Measurements from ENCODE around the gene LENG9.
"Not testable (repeated sequence)": the region's sequence is repeated elsewhere in the genome, so short reads cannot be mapped to it uniquely, and the experiment has no call there.

The LENG9 gene

DNA sequence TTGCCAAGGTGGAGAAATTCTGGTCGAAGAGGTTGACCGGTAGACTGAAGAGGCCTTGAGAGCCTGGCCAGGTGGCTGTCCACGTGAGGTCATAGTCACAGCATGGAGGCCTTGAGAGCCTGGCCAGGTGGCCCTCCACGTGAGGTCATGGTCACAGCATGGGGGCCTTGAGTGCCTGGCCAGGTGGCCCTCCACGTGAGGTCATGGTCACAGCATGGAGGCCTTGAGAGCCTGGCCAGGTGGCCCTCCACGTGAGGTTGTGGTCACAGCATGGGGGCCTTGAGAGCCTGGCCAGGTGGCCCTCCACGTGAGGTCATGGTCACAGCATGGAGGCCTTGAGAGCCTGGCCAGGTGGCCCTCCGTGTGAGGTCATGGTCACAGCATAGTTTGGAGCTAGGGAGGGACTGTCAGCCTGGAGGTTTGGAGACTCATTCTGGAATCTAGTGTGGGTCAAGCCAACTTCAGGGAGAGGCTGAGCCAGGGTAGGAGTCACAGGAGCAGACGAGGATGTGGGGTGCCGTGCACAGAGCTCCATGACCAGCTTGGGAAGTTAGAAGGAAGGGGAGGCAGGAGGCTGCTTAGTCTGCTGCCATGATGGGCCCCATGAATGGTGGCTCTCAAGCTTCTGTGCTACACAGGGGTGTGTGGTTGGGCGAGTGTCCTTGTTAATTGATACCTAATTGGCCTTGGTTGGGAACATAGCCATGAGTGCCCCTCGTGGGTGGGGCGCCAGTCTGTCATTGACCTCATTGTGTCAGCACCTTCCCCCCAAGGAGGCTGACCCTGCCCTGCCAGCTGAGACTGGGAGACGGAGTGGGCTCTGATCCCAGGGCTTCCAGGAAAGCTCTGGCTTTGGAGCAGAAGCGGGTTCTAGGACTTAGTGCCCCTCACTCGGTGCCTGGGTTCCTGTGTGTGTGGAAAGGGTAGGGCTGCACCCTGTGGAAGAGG lies 4.0 kb downstream of the LENG9 start:
- DNase-seq (ENCODE audit: low spot score), result no peak

DNA sequence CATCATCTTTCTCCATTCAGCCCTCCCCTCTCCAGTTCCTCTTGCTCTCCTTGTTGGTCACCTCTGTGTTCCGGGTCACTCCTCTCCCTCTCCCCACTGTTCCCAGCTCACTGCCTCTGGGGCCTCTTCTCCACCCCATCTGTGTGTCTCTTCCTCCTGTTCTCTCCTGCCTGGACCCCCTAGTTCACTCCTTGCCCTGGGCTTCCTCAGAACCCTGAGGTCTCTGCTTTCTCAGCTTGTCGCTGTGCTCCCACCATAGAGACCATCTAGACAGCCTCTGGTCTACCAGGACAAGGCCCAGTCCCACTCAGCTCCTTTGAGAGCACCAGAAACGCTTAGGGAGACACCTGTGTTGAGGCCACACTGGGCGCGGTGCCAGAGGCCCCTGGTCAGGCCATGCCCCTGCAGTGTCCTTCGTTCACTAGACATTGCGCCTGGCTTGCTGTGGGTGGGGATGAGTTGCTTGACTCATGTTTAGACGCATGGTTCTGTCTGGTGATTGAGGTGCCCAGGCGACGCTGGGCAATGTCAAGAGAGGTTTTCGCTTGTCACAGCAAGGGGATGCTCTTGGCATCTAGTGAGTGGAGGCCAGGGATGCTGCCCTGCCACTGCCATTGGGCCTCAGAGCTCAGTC lies 4.8 kb downstream of the LENG9 start:
- DNase-seq (ENCODE audit: low spot score), result no peak

DNA sequence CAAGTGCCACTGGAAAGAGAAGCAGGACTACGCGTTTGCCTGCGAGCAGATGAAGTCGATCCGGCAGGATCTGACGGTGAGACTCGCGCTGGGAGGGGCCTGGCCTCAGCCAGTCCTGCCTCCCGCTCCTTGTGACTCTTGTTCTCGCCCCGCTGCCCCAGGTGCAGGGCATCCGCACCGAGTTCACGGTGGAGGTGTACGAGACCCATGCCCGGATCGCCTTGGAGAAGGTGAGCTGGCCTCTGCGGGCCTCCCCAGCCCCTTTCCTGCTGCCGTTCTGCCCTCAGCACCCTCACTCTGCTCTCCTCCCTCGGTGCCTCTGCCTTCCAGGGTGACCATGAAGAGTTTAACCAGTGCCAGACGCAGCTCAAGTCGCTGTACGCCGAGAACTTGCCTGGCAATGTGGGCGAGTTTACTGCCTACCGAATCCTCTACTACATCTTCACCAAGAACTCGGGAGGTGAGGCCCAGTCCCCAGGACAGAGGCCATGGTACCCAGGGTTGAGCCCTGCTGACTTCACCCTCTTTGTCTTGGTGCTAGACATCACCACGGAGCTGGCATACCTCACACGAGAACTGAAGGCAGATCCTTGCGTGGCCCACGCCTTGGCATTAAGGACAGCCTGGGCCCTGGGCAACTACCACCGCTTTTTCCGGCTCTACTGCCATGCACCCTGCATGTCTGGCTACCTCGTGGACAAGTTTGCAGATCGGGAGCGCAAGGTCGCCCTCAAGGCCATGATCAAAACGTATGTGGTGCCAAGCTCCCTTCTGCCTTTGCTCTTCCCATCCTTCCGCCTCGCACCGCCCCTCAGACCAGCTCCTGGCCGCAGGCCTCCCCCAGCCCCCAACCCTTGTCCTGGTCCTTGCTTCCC lies 5.6 kb downstream of the LENG9 start:
- DNase-seq (ENCODE audit: low spot score), result no peak

DNA sequence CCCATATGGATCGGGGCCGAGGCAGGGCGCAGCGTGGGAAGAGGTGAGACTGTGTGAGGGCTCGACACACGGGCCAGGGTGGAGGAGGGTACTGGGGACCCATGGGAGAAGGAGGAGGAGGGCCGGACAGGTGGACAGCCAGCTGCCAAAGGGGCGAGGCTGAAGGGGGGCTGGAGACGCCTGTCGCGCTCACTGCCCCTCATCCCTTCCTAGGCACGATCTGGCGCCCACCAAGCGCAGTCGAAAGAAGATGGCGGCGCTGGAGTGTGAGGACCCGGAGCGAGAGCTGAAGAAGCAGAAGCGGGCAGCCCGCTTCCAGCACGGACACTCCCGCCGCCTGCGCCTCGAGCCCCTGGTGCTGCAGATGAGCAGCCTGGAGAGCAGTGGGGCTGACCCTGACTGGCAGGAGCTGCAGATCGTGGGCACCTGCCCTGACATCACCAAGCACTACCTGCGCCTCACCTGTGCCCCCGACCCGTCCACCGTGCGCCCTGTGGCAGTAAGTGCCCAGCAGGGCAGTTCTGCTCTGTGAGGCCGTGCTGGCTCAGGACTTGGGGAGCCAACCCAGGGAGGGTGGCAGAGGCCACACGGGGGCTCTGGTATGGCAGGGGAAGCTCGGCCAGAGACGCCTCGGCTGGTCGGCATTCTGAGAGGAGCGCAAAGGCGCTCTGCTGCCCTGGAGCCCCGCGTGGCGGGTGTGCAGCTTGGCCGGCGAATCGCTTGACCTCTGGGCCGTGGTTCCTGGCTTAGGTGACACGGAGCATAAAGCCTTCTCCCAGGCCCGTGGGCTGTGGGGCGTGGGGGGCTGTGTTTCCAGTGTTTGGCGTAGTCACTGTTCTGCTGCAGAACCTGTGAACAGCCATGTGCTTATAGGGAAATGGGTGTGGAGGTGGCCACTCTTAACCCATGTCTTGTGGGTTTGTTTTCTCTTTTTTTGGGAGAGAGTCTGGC lies 6.9 kb downstream of the LENG9 start:
- no peak for DNase-seq (ENCODE audit: low spot score)

DNA sequence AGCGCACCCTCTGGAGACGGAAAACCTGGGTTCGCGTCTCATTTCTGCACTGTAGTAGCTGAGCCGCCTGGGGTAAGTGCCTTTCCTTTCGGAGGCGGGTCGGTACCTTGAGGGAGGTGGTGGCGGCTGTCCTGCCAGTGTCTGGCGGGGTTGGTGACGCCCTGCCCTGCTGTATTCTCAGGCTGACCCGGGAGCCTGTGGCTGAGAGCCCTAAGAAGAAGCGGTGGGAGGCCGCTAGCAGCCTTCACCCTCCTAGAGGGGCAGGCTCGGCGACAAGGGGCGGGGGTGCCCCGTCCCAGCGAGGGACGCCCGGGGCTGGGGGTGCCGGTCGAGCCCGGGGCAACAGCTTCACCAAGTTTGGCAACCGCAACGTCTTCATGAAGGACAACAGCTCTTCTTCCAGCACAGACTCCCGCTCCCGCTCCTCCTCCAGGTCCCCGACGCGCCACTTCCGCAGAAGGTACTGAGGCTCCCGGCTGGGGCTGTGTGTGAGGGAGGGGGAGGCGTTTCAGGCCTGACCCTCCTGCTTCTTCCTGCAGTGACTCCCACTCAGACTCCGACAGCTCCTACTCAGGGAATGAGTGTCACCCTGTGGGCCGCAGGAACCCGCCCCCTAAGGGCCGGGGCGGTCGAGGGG lies 7.7 kb downstream of the LENG9 start:
- DNase-seq (ENCODE audit: low spot score), result no peak

DNA sequence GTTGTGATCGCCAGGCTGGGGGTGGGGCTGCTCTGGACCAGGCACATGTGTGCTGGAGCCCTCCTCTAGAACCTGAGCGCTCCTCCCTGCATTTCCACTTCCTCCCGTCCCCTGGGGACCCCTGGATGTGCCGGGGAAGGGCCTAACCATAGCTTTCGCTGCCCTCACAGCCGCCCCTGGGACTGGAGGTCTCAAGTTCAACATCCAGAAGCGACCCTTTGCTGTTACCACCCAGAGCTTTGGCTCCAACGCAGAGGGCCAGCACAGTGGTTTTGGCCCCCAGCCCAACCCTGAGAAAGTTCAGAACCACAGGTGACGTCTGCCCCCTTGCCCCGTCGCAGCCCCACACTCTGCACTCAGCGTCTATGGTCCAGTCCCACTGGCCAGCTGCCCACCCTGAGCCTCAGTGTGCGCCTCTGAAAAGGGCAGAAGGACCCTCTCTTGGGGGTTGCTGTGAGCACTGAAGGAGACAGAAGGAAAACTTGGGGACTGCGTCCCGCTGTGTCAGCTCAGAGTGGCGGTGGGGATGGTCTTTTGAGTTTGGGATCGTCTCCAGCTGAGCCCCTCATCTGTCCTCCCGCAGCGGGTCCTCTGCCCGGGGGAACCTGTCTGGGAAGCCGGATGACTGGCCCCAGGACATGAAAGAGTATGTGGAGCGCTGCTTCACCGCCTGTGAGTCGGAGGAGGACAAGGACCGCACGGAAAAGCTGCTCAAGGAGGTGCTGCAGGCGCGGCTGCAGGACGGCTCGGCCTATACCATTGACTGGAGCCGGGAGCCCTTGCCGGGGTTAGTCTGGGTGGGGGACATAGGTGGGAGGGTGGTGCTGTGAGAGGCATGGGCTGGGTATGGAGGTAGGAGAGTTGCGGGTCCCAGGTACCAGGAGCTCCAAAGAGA lies 8.6 kb downstream of the LENG9 start:
- no peak for DNase-seq (ENCODE audit: low spot score)

DNA sequence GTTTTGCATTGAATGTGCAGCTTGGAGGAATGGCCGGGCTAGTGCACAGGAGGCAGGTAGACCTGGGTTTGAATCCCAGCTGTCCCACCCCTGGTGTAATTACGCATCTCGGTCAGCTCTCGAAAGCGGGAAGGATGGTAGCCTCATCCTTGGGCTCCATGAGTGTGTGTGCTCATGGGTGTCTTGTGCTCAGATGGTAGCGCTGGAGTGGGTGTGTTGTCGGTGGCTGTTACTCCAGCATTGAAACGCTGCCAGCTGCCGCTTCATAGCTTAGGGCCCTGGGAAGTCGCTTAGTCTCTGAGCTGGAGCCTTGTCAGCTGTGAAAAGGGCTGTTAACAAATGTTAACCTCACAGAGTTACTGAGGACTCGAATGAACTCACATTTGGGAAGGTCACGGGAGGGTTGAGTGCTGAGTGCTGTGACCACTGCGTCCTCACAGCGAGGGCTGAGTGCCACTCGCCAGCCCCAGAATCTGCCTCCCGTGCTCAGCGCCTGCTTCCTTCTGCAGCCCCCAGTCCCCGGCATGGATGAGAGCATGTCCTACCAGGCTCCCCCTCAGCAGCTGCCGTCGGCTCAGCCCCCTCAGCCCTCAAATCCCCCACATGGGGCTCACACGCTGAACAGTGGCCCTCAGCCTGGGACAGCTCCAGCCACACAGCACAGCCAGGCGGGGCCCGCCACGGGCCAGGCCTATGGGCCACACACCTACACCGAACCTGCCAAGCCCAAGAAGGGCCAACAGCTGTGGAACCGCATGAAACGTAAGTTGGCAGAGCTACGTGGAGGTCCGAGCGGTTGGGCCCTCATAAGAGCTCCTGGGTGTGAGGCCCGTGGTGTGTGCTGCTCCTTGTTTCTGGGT lies 9.4 kb downstream of the LENG9 start:
- DNase-seq (ENCODE audit: low spot score), result no peak

DNA sequence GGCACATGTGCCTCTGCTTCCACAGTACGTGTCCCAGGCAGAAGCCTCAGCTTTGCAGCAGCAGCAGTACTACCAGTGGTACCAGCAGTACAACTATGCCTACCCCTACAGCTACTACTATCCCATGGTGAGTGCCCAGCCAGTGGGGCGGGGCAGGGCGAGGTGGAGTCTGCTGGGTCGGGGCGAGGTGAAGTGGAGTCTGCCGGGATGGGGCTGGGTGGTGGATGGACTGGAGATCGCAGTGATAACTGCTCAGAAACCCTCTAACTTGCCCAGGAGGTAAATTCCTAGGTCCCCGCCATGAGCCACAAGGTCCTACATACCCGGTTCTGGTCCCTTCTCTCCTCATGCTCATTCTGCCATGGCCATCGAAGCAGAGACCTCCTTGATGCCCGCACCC lies 11.0 kb downstream of the LENG9 start:
- DNase-seq (ENCODE audit: low spot score), result no peak

DNA sequence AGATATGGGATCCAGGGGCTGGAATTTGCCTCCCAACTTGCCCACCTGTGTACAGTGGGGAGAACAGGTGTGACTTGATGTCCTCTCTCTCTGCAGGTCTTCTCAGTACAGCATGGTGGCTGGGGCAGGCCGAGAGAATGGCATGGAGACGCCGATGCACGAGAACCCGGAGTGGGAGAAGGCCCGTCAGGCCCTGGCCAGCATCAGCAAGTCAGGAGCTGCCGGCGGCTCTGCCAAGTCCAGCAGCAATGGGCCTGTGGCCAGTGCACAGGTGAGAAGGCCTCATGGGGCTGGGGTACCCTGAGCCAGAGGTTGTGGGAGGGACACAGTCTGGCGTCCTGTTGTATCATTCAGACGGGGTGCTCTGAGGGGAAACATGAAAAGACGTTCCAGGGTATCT lies 11.6 kb downstream of the LENG9 start:
- no peak for DNase-seq (ENCODE audit: low spot score)

DNA sequence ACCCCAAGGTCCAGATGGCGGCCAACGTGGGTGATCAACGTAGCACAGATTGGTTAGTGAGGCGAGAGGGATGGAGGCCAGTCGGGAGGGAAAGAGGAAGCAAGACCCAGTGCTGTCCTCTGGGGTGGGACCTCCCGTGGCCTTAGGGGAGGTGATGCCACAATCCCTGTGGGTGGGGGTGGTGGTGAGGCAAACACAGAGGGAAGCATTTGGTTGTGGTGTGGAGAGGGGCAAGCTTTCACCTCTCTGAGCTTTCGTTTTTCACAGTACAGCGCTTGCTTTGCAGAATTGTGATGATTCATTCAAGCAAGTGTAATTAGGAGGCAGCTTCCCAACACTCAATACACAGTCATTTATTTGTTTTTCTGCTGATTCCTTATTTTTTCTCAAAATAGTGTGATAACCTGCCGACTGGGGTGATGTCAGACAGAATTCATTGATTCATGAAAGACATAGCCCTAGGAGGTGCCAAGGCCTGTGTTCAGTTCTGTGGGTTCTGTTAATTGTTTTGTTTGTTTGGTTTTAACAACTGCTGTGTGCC lies 12.2 kb downstream of the LENG9 start:
- no peak for DNase-seq (ENCODE audit: low spot score)

DNA sequence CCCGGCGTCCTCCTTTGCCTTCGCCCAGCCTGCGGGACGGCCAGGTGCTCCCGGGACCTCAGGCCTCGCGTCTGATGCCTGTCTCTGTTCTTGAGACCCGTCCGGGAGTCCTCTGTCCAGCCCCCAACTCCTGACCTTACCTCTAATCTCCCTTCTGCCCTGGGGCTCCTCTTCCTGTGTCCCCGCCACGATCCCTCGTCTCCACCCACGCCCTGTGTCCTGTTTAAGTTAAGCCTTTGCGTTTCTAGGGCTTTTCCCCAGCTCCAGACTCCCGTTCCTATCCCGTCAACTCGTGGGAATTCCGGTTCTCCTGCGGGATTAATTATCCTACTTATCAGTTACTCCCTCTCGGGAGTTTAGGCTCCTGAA lies 13.9 kb downstream of the LENG9 start:
- no peak for DNase-seq (ENCODE audit: low spot score)

DNA sequence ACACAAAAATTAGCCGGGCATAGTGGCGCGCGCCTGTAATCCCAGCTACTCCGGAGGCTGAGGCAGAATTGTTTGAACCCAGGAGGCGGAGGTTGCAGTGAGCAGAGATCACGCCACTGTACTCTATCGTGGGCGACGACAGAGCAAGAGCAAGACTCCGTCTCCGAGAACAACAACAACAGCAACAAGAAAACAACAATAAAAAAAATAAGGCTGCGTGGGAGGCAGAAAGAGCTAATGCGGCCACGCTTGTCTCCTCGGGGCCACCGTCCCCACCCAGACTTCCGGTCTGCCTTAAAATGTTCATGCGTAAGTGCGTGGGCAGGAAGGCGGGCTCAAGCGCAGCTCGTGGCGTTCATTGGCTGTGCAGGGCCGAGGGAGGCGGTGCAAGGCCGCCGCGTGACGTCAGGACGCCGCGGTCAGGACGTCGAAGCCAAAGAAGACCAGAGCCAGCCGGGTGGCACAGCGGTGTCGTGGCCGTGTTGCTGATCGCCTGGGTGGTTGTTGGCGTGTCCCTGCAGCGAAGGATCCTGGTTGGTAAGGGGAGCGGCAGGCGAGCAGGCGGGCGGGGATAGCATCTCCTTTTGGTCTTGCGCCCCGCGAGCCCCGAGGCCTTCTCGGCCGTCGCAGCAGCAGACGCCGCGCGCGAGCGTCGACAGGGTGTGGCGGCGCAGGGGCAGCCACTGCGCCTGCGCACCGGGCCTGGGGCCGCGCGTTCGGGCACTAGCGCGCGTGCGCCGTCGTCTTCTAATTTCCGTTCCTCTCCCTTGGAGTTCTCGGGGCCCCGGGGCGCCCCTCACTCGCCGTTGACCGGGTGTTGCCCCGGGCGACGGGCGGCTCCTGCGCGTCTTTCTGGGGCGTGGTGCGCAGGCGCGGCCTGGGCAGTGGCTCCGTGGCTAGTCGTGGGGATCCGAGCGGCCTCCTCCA lies 14.5 kb downstream of the LENG9 start, which contains the start of gene LENG8:
Gene LENG8, plus strand, starts transcription at position 426 of the 927 bp plus-strand sequence. CDS start 2,146 bp downstream, outside the sequence.
- peak; percentile 96 for DNase-seq (ENCODE audit: low spot score)

DNA sequence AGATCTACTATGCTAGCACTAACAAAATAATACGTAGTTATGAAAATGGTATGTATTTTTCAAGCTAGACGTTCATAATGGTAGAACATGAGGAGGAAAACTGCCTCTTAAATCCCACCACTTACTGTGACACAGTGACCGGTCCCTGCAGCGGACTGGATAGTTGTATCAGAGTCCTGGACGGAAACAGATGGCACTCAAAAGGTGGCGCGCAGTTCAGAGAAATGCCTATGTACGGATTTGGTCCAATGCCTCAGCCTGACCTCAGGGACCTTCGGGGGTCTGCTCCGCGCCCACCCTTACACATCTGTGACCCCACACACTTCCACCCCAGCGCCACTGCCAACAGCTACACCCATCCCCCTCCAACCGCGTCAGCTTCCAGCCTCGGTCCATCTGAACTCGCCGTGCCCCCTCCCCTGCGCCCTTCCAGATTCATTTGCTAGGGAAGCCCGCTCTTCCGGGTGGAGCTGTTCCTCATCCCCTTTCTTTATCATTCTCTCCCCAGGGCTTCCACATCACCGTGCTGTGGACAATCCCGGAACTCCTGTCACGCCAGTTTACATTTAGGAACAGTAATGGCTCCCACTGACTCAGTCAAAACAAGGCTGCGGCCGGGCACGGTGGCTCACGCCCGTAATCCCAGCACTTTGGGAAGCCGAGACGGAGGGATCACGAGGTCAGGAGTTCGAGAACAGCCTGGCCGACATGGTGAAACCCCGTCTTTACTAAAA lies 15.4 kb downstream of the LENG9 start:
- peak; percentile 36 for DNase-seq (ENCODE audit: low spot score)

DNA sequence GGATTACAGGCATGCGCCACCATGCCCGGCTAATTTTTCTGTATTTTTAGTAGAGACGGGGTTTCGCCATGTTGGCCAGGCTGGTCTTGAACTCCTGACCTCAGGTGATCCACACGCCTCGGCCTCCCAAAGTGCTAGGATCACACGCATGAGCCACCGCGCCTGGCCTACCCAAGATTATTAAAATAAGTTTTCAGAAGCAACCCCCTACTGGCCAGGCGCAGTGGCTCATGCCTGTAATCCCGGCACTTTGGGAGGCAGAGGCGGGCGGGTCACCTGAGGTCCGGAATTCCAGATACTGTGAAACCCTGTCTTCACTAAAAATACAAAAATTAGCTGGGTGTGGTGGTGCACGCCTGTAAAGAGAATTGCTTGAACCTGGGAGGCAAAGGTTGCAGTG lies 17.2 kb downstream of the LENG9 start:
- DNase-seq (ENCODE audit: low spot score), result not testable (repeated sequence)

DNA sequence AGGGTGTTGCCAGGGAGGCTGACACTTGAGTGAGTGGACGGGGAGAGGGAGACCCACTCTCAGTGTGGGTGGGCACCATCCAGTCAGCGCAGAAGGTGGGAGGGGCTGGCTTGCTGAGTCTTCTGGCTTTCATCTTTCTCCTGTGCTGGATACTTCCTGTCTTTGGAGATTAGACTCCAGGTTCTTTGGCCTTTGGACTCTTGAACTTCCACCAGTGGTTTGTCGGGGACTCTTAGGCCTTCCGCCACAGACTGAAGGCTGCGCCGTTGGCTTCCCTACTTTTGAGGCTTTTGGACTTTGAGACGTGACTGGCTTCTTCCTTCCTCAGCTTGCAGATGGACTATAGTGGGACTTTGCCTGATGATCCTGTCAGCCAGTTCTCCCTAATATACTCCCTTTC lies 18.8 kb downstream of the LENG9 start:
- DNase-seq (ENCODE audit: low spot score), result no peak

DNA sequence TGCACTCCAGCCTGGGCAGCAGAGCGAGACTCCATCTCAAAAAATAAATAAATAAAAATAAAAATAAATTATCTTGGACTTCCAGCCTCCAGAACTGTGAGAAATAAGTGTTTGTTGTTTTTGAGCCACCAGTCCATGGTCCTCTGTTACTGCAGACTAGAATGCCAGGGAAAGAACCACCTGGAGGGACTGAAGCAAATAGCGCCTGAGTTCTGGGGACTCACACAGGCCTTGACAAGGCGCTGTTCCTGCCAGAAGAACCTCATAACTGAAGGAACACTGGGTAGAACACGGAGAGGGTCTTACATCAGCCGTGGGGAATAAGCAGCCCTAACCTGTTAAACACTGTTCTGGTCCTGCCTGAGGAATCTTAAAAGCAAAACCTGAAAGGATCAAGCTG lies 22.9 kb downstream of the LENG9 start:
- DNase-seq (ENCODE audit: low spot score), result no peak

Data from LoVo (cell line).